OCI-LY1 (cell line): ENCODE measurements around the gene KCTD18.

Experiments used
- H2AFZ ChIP-seq: fragments of 200-600 bp; sonication (generic), shearing (Covaris generic); 2 replicates; pipeline ENCODE4 v1.6.0; 2014; ENCODE audit warnings: antibody characterized with exemption, mild to moderate bottlenecking, low read length
- H3F3A ChIP-seq: fragments of 200-600 bp; sonication (generic), shearing (Covaris generic); 2 replicates; pipeline ENCODE4 v1.6.0; 2014; ENCODE audit warnings: mild to moderate bottlenecking, antibody characterized with exemption, low read length, moderate library complexity; ENCODE audit not compliant: insufficient read depth
- H3K27ac ChIP-seq: fragments of 200-600 bp; sonication (generic); 2 replicates; pipeline ENCODE4 v1.5.1; 2014; ENCODE audit warnings: low read length, mixed run types, mild to moderate bottlenecking, low read depth; ENCODE audit not compliant: poor library complexity, severe bottlenecking
- H3K27me3 ChIP-seq: fragments of 200-600 bp; sonication (generic); 2 replicates; pipeline ENCODE4 v1.6.0; 2014; ENCODE audit warnings: antibody characterized with exemption, mild to moderate bottlenecking, low read length, moderate library complexity; ENCODE audit not compliant: insufficient read depth
- H3K36me3 ChIP-seq: fragments of 200-600 bp; sonication (generic); 2 replicates; pipeline ENCODE4 v1.6.1; 2014; ENCODE audit warnings: mild to moderate bottlenecking, antibody characterized with exemption, low read length, moderate library complexity, mixed read lengths; ENCODE audit not compliant: insufficient read depth
- H3K4me1 ChIP-seq: fragments of 200-600 bp; sonication (generic); 2 replicates; pipeline ENCODE4 v1.5.1; 2014; ENCODE audit warnings: mild to moderate bottlenecking, low read length, moderate library complexity; ENCODE audit not compliant: insufficient read depth, severe bottlenecking
- H3K4me2 ChIP-seq: fragments of 200-600 bp; sonication (generic), shearing (Covaris generic); 2 replicates; pipeline ENCODE4 v1.6.1; 2014; ENCODE audit warnings: low read length
- H3K4me3 ChIP-seq: fragments of 200-600 bp; sonication (generic); 2 replicates; pipeline ENCODE4 v1.5.1; 2014; ENCODE audit warnings: low read length, low read depth, mild to moderate bottlenecking, mixed read lengths; ENCODE audit not compliant: poor library complexity, severe bottlenecking
- H3K79me2 ChIP-seq: fragments of 200-600 bp; shearing (Covaris generic); 2 replicates; pipeline ENCODE4 v1.6.1; 2016; ENCODE audit warnings: mixed run types, low read length, mixed read lengths; ENCODE audit not compliant: insufficient read depth
- H3K9ac ChIP-seq: fragments of 200-600 bp; sonication (generic), shearing (Covaris generic); 2 replicates; pipeline ENCODE4 v1.6.1; 2014; ENCODE audit warnings: mild to moderate bottlenecking, low read length, mixed read lengths
- H3K9me2 ChIP-seq: fragments of 200-600 bp; sonication (generic), shearing (Covaris generic); 2 replicates; pipeline ENCODE4 v1.6.1; 2014; ENCODE audit warnings: low read depth, mild to moderate bottlenecking, low read length, mixed read lengths
- H3K9me3 ChIP-seq: fragments of 200-600 bp; shearing (Covaris generic); 2 replicates; pipeline ENCODE4 v1.6.1; 2014; ENCODE audit warnings: low read length, mixed read lengths
- H4K20me1 ChIP-seq: fragments of 200-600 bp; sonication (generic), shearing (Covaris generic); 2 replicates; pipeline ENCODE4 v1.6.0; 2016; ENCODE audit warnings: mild to moderate bottlenecking, low read length; ENCODE audit not compliant: insufficient read depth
- EZH2 ChIP-seq: fragments of 200-600 bp; sonication (generic), shearing (Covaris generic); IDR thresholded peaks from 2 replicates; pipeline ENCODE4 v1.8.0; 2017; ENCODE audit warnings: borderline replicate concordance, mixed run types, mild to moderate bottlenecking, antibody characterized with exemption, low read length, moderate library complexity, mixed read lengths
- TF ChIP-seq, protein P1 (sequence below): fragments of 200-600 bp; sonication (generic), shearing (Covaris generic); IDR thresholded peaks from 2 replicates; pipeline ENCODE4 v1.5.1; 2017; ENCODE audit warnings: mild to moderate bottlenecking, antibody characterized with exemption, low read length, moderate library complexity, mixed read lengths

The KCTD18 gene

DNA sequence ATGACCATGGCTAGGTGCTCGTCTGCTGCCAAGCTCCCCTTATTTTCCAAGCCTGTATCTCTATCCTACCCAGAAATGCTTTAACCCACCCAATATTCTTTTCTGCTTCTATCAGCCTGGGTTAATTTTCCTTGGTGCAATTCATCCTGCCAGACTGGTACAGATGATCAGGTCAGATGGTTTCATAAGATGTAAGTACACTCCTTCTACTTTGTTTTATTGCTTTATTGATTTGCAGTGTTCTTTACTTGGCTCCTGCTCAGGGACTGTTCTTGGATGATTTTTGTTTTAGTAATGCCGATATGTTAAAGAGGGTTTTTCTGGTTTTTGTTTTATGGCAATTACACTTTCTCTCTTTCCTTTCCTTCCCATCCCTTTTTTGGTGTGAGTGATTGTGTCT lies 13.7 kb upstream of the KCTD18 start:
- Histone ChIP-seq H3K36me3 (no peaks in the 10 kb centered on the region), H3K4me1 (peaks cover 24% of the 10 kb centered on the region), H3K27me3 (no peaks in the 10 kb centered on the region; the same call in 1 of the 2 replicates), H3K9me2 (no peaks in the 10 kb centered on the region), H3K9me3 (no peaks in the 10 kb centered on the region), H3K79me2 (peaks cover 24% of the 10 kb centered on the region), H3K27ac (no peak overlapping the region), H3K9ac (no peak overlapping the region), H3K4me2 (no peak overlapping the region), H3K4me3 (no peak overlapping the region), H2AFZ (no peak overlapping the region), H3F3A (no peaks in the 10 kb centered on the region), H4K20me1 (no peaks in the 10 kb centered on the region)
- TF ChIP-seq, protein P1, sequence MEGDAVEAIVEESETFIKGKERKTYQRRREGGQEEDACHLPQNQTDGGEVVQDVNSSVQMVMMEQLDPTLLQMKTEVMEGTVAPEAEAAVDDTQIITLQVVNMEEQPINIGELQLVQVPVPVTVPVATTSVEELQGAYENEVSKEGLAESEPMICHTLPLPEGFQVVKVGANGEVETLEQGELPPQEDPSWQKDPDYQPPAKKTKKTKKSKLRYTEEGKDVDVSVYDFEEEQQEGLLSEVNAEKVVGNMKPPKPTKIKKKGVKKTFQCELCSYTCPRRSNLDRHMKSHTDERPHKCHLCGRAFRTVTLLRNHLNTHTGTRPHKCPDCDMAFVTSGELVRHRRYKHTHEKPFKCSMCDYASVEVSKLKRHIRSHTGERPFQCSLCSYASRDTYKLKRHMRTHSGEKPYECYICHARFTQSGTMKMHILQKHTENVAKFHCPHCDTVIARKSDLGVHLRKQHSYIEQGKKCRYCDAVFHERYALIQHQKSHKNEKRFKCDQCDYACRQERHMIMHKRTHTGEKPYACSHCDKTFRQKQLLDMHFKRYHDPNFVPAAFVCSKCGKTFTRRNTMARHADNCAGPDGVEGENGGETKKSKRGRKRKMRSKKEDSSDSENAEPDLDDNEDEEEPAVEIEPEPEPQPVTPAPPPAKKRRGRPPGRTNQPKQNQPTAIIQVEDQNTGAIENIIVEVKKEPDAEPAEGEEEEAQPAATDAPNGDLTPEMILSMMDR = no peak
- no peak for TF ChIP-seq EZH2

DNA sequence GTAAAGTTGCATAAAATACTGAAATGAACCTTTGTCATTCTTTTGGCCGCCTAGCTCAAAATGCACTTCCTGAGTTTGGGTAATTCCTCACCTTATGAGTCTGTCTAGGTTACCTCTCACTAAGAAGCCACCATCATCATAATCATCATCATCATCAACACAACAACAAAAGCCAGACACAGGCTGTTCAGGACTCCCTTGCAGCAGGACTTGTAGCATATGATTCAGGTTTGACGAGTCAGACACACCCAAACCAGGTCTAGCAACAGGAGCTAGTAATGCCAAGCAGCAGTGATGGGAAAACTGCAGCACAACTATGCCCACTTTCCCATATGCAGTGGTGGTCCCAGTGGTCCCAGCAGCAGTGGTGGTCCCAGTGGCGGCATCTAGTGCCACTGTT lies 13.3 kb upstream of the KCTD18 start:
- Histone ChIP-seq H4K20me1 (no peaks in the 10 kb centered on the region), H3K36me3 (no peaks in the 10 kb centered on the region), H3K27me3 (no peaks in the 10 kb centered on the region; the same call in 1 of the 2 replicates), H3K9ac (no peak overlapping the region), H3K4me1 (peaks cover 21% of the 10 kb centered on the region), H3K79me2 (peaks cover 19% of the 10 kb centered on the region), H3K4me2 (no peak overlapping the region), H3K9me3 (no peaks in the 10 kb centered on the region), H3K27ac (no peak overlapping the region), H3K9me2 (no peaks in the 10 kb centered on the region), H3K4me3 (no peak overlapping the region), H3F3A (no peaks in the 10 kb centered on the region), H2AFZ (no peak overlapping the region)
- no peak for TF ChIP-seq EZH2
- TF ChIP-seq, protein P1 = no peak

- Histone ChIP-seq H3K27me3 (peaks cover 4% of the 10 kb centered on the region; the same call in 1 of the 2 replicates), H3K9ac (no peak overlapping the region), H3K9me3 (peaks cover 9% of the 10 kb centered on the region; the same call in 1 of the 2 replicates), H3K27ac (no peak overlapping the region), H3K79me2 (no peaks in the 10 kb centered on the region), H4K20me1 (no peaks in the 10 kb centered on the region), H2AFZ (no peak overlapping the region), H3K9me2 (no peaks in the 10 kb centered on the region), H3K36me3 (no peaks in the 10 kb centered on the region; the same call in 1 of the 2 replicates), H3F3A (no peaks in the 10 kb centered on the region), H3K4me3 (no peak overlapping the region), H3K4me2 (no peak overlapping the region), H3K4me1 (peaks cover 7% of the 10 kb centered on the region)
- TF ChIP-seq EZH2 = no peak
- TF ChIP-seq, protein P1 = no peak
Observed at GRCh38 chr2:200515155-200515554, 5.3 kb upstream of the KCTD18 start.
